WTC11 (cell line): Measurements from ENCODE around the gene ASIP. TPM values are rescaled to one million over a fixed set of nuclear protein-coding genes. Genes with fewer than 3 reads are reported as not detected.
"Not testable (repeated sequence)": the region's sequence is repeated elsewhere in the genome, so short reads cannot be mapped to it uniquely, and the experiment has no call there.

Experiments used
- ATAC-seq: fragments of 200-7000 bp; cut with Tn5 transposase; 2 replicates; pipeline ENCODE4 v1.10.0; 2021; ENCODE audit warnings: mild to moderate bottlenecking, moderate library complexity
- CTCF ChIA-PET: fragments of 300-600 bp; sonication (Branson Sonifier 250); formaldehyde crosslinking; loops from one replicate; lab custom pipeline; 2021; ENCODE audit warnings: antibody characterized with exemption; lab: Charles Lee
- POLR2A ChIA-PET: fragments of 350-600 bp; sonication (Branson Sonifier 250); formaldehyde crosslinking; loops from one replicate; lab custom pipeline; 2021; ENCODE audit warnings: antibody characterized with exemption; lab: Charles Lee
- DNase-seq: peaks from one replicate; pipeline ENCODE4 v3.0.0; 2021; ENCODE audit warnings: low spot score
- H3K27ac Mint-ChIP-seq: 2 replicates; pipeline ENCODE4 v1.8.0; 2021; ENCODE audit warnings: mixed read lengths
- H3K27me3 Mint-ChIP-seq: 2 replicates; pipeline ENCODE4 v1.8.0; 2021; ENCODE audit warnings: low read depth, mild to moderate bottlenecking, moderate library complexity, mixed read lengths
- H3K36me3 Mint-ChIP-seq: 2 replicates; pipeline ENCODE4 v1.8.0; 2021; ENCODE audit warnings: mixed read lengths
- H3K4me1 Mint-ChIP-seq: 2 replicates; pipeline ENCODE4 v1.8.0; 2022; ENCODE audit warnings: mixed read lengths
- H3K4me3 Mint-ChIP-seq: 2 replicates; pipeline ENCODE4 v1.8.0; 2021; ENCODE audit warnings: mild to moderate bottlenecking, moderate library complexity, mixed read lengths
- H3K9me3 Mint-ChIP-seq: 2 replicates; pipeline ENCODE4 v1.8.0; 2021; ENCODE audit warnings: mixed read lengths
- CREB1 ChIP-seq: sonication (generic); formaldehyde crosslinking; IDR thresholded peaks from 2 replicates; pipeline ENCODE4 v1.8.0; 2023; ENCODE audit warnings: mild to moderate bottlenecking, missing genetic modification reagents
- CREM ChIP-seq: sonication (generic); formaldehyde crosslinking; IDR thresholded peaks from 2 replicates; pipeline ENCODE4 v1.8.1; 2022; ENCODE audit warnings: mild to moderate bottlenecking, missing genetic modification reagents, moderate library complexity
- ERG ChIP-seq: fragments of 250-450 bp; sonication (Bioruptor Pico); IDR thresholded peaks from 2 replicates; pipeline ENCODE4 v1.8.0; 2021; ENCODE audit warnings: mild to moderate bottlenecking
- FOXP1 ChIP-seq: sonication (generic); formaldehyde crosslinking; IDR thresholded peaks from 2 replicates; pipeline ENCODE4 v1.8.0; 2022; ENCODE audit warnings: missing genetic modification reagents, mild to moderate bottlenecking, moderate library complexity, borderline replicate concordance
- FOXP4 ChIP-seq: sonication (generic); formaldehyde crosslinking; IDR thresholded peaks from 2 replicates; pipeline ENCODE4 v1.8.0; 2022; ENCODE audit warnings: mild to moderate bottlenecking, missing genetic modification reagents
- GTF2I ChIP-seq: fragments of 250-450 bp; sonication (Bioruptor Pico); conservative IDR thresholded peaks from 2 replicates; pipeline ENCODE4 v1.4.0; 2021; ENCODE audit warnings: mild to moderate bottlenecking
- HMGXB4 ChIP-seq: sonication (generic); formaldehyde crosslinking; IDR thresholded peaks from 2 replicates; pipeline ENCODE4 v1.8.1; 2023; ENCODE audit warnings: mild to moderate bottlenecking, moderate library complexity, missing genetic modification reagents
- KAT7 ChIP-seq: sonication (generic); formaldehyde crosslinking; IDR thresholded peaks from 2 replicates; pipeline ENCODE4 v1.8.1; 2023; ENCODE audit warnings: missing genetic modification reagents, mild to moderate bottlenecking, borderline replicate concordance
- NFYB ChIP-seq: sonication (generic); formaldehyde crosslinking; conservative IDR thresholded peaks from 2 replicates; pipeline ENCODE4 v1.8.0; 2022; ENCODE audit warnings: low read depth, missing genetic modification reagents
- PREB ChIP-seq: sonication (generic); formaldehyde crosslinking; IDR thresholded peaks from 2 replicates; pipeline ENCODE4 v1.8.1; 2022; ENCODE audit warnings: mild to moderate bottlenecking, missing genetic modification reagents, moderate library complexity, borderline replicate concordance
- SMAD3 ChIP-seq: sonication (generic); formaldehyde crosslinking; IDR thresholded peaks from 2 replicates; pipeline ENCODE4 v1.8.0; 2022; ENCODE audit warnings: missing genetic modification reagents, mild to moderate bottlenecking, borderline replicate concordance
- SOX15 ChIP-seq: fragments of 250-450 bp; sonication (Bioruptor Pico); IDR thresholded peaks from 2 replicates; pipeline ENCODE4 v1.9.0; 2021; ENCODE audit warnings: mild to moderate bottlenecking
- TEAD1 ChIP-seq: sonication (generic); formaldehyde crosslinking; IDR thresholded peaks from 2 replicates; pipeline ENCODE4 v1.8.0; 2022; ENCODE audit warnings: mild to moderate bottlenecking, missing genetic modification reagents
- ZNF138 ChIP-seq: sonication (generic); formaldehyde crosslinking; conservative IDR thresholded peaks from 2 replicates; pipeline ENCODE4 v1.8.1; 2022; ENCODE audit warnings: mild to moderate bottlenecking, moderate library complexity, missing genetic modification reagents
- ZNF423 ChIP-seq: fragments of 250-450 bp; sonication (Bioruptor Pico); IDR thresholded peaks from 2 replicates; pipeline ENCODE4 v2.1.2; 2022; ENCODE audit warnings: mild to moderate bottlenecking, moderate library complexity
- total RNA-seq: library from RNA; stranded (reverse); gene quantifications from 3 replicates; pipeline ENCODE4 v1.2.3, GENCODE V29; 2021

Gene ASIP
- total RNA-seq, 1 experiment from 2014 or later, result not detected

- ATAC-seq (no peak), DNase-seq (no peak)
- Mint-ChIP-seq H3K4me1 (no peaks in the 10 kb centered on the region), H3K9me3 (no peaks in the 10 kb centered on the region), H3K27ac (no peak overlapping the region), H3K27me3 (no peaks in the 10 kb centered on the region), H3K4me3 (no peak overlapping the region), H3K36me3 (peaks cover 83% of the 10 kb centered on the region)
- ChIA-PET CTCF (interaction anchor here (1.0 kb wide), 1 partner anchor 95 kb away, joined by 7 read pairs; no protein-coding TSS in a partner anchor), POLR2A (no interaction called here)
- TF ChIP-seq SMAD3 (CRISPR knock-in tag), result no peak
Observed at GRCh38 chr20:34285450-34285849, 44.2 kb downstream of the ASIP start.

- H3K36me3 Mint-ChIP-seq, result peaks cover 84% of the 10 kb centered on the region
- H3K9me3 Mint-ChIP-seq, H3K27ac Mint-ChIP-seq, ATAC-seq, DNase-seq, H3K4me3 Mint-ChIP-seq, H3K27me3 Mint-ChIP-seq, POLR2A ChIA-PET, H3K4me1 Mint-ChIP-seq: not testable (repeated sequence)
- CTCF ChIA-PET, result interaction anchor here (0.8 to 2.9 kb wide), 5 partner anchors 15 to 482 kb away, joined by 3 to 13 read pairs (median 3); no protein-coding TSS in a partner anchor
Observed at GRCh38 chr20:34287500-34287899, 46.3 kb downstream of the ASIP start.

- Mint-ChIP-seq H3K4me3 (no peak overlapping the region), H3K27ac (no peak overlapping the region), H3K4me1 (no peaks in the 10 kb centered on the region), H3K36me3 (peaks cover 87% of the 10 kb centered on the region), H3K27me3 (no peaks in the 10 kb centered on the region), H3K9me3 (no peaks in the 10 kb centered on the region)
- ChIA-PET POLR2A (no interaction called here), CTCF (interaction anchor here (2.9 kb wide), 1 partner anchor 100 kb away, joined by 13 read pairs; no protein-coding TSS in a partner anchor)
- ATAC-seq (no peak), DNase-seq (no peak)
- TF ChIP-seq ZNF138, result no peak
- no peak for TF ChIP-seq ERG (CRISPR knock-in tag)
- TF ChIP-seq FOXP1, result no peak
- no peak for TF ChIP-seq TEAD1
- TF ChIP-seq ZNF423, result no peak
- TF ChIP-seq FOXP4 (CRISPR knock-in tag), result no peak
- no peak for TF ChIP-seq GTF2I
- TF ChIP-seq NFYB (CRISPR knock-in tag), result no peak
- no peak for TF ChIP-seq HMGXB4
- TF ChIP-seq SMAD3 (CRISPR knock-in tag), result no peak
- no peak for TF ChIP-seq PREB (CRISPR knock-in tag)
- TF ChIP-seq CREM (CRISPR knock-in tag), result no peak
- TF ChIP-seq KAT7 (CRISPR knock-in tag), result no peak
- no peak for TF ChIP-seq CREB1 (CRISPR knock-in tag)
- no peak for TF ChIP-seq SOX15
Observed at GRCh38 chr20:34290471-34290870, 49.2 kb downstream of the ASIP start.
